Embryonic facial prominence (tissue), 1 donor: ENCODE measurements around the gene SYT11.
"Not testable (repeated sequence)": the region's sequence is repeated elsewhere in the genome, so short reads cannot be mapped to it uniquely, and the experiment has no call there.

ENCODE experiments used
- DNase-seq: peaks from one replicate; pipeline ENCODE4 v3.0.0-alpha.2; 2016; ENCODE audit errors: extremely low spot score

SYT11 gene

DNA sequence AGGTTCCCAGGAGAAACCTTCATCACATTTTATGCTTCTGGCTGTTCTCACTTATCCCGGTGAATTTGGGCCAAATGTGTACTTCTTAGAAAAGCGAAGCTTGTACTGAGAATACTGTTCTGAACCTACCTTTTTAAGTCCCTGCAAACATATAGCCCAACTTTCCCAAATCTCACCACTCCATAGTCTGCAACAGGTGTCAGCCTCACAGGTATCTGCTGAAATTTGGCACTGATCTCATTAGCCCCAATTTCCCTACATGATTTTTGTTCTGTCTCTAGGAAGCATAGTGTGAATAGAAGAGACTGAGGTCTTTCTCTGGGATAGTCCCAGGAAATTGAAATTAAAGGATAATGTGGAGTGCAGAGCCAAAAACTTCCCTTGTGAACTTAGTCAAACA lies 40.3 kb downstream of the SYT11 start:
- DNase-seq, result no peak

- DNase-seq, result no peak
These were observed 40.8 kb downstream of the SYT11 start for GRCh38 chr1:155900161-155900560.

- DNase-seq, result no peak
These were observed 44.9 kb downstream of the SYT11 start for GRCh38 chr1:155904261-155904660.

DNA sequence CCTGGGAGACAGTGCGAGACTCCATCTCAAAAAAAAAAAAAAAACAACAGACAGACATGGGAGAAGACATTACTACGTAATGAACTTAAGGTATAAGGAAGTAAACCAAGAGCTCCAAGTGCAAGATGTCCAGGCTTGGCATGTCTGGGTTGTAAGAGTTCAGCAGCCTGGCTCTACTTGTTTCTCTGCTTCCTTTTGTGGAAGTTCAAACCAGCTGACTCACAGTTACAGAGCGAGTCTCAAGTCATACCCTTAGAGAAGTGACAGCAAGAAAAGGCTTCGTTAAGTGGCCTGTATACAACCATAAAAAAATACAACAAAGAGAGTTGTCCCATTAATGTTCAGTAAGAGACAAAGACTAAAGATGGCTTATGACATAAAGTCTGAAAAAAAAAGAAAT lies 50.5 kb downstream of the SYT11 start:
- DNase-seq, result no peak

- DNase-seq, result no peak
These were observed 51.3 kb downstream of the SYT11 start for GRCh38 chr1:155910621-155911121.

DNA sequence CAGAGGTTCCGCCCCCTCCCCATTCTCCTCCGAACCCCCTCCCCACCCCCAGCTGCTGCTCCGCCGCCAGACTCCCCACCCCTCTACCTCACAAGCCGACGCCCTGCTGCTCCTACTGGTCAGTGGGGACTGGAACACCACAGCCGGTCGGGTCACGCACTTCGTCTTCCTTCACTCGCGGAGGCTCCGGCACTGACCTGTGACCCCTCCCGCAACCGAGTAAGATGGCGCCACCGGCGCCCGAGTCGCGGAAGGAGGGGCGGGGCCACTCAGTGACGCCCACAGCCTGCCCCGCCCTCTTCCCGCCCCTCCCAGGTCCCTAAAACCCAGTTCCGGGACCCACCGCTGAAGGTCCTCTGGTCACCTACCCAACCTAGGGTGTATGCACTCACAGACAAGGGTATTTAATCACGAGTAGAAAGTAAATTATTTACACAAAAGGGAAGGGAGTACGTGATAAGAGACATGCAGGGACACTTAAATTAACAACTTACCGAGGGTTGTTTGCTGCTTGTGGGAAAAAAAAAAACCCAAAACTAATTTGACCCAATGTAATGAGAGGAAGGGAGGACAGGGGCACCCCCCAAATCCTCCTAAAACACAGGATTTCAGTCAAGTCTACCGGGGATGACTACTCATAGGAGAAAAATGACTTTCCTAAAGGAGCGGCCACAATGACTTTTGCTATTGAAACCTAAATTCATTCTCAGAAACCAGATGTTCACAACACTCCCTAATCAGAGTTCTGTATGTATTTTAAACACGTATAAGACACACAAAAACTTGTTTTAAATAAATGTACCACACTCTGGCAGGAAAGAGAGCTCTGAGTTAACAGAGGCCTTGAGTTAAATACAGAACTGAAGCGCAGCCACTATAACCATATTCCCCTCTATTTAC lies 52.0 kb downstream of the SYT11 start, which contains the start of gene RIT1:
RIT1 (minus strand) TSS at position 194 of the 900 bp plus-strand sequence. CDS start 588 bp downstream, outside the sequence.
- DNase-seq, result peak; percentile 61

GRCh38 chr1:155912056-155912536 lies 52.7 kb downstream of the SYT11 start:
- no peak for DNase-seq

- DNase-seq, result no peak
These were observed 54.8 kb downstream of the SYT11 start for GRCh38 chr1:155913969-155914757.

DNA sequence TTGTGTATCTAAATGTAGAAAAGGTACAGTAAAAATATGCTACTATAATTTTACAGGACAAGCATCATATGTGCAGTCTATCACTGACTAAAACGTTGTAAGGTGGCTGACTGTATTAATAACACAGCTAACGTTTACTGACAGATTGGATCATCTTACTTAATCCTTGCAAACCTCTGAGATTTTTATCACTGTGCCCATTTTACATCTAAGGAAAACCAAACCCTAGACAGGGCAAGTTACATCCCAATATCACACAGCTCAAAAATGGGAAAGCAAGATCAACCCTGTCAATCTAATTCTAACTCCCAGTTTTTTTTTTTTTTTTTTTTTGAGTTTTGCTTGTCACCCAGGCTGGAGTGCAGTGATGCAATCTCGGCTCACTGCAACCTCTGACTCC lies 59.3 kb downstream of the SYT11 start:
- DNase-seq, result no peak

GRCh38 chr1:155919801-155920200 lies 60.4 kb downstream of the SYT11 start:
- DNase-seq, result no peak

- DNase-seq, result no peak
These were observed 61.4 kb downstream of the SYT11 start for GRCh38 chr1:155920717-155921116.

DNA sequence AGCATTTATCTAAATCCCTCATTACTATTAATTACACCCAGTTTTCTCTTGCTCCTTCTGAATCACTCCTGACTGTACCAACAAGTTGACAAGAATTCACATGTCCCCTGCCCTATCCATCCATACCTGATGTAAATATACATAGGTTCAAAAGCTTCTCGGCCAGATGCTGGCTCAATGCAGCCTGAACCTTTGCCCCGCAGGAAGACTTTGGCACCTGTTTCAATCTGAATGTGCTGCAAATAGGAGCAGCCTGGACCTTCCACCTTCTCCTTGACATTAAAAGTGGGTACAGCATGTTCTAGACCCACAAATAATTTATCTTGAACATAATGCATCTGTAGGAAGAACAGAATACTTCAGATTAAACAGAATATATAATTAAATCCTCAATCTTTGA lies 66.1 kb downstream of the SYT11 start:
- DNase-seq, result no peak

DNA sequence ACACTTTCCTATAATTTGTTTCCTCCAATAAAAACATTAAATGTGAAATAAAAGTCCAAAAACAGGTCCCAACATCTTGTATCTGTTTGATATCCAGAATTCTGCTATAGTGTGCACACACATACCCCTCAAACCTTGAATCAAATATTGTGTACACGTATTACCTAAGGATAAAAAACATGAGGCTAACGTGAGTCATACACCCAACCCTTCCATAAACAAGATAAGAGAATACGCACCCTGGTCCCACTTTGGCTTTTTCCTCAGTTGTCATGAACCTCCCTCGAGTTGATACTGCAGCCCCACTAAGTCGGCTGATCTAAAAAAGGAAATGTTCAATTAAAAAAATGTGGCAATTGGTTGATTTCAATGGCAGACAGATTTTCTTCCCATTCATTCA lies 69.7 kb downstream of the SYT11 start:
- no peak for DNase-seq

DNA sequence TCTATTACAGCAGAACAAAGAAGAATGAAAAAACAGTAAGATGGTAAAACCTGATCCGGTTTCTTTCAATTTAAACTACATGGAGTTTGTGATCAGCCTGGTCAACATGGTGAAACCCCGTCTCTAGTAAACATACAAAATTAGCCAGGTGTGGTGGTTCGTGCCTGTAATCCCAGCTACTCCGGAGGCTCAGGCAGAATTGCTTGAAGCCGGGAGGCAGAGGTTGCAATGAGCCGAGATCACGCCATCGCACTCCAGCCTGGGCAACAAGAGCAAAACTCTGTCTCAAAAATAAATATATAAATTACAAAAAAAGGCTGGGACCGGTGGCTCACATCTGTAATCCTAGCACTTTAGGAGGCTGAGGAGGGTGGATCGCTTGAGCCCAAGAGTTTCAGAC lies 71.4 kb downstream of the SYT11 start:
- DNase-seq, result not testable (repeated sequence)

- DNase-seq, result no peak
These were observed 72.1 kb downstream of the SYT11 start for GRCh38 chr1:155931332-155932038.

DNA sequence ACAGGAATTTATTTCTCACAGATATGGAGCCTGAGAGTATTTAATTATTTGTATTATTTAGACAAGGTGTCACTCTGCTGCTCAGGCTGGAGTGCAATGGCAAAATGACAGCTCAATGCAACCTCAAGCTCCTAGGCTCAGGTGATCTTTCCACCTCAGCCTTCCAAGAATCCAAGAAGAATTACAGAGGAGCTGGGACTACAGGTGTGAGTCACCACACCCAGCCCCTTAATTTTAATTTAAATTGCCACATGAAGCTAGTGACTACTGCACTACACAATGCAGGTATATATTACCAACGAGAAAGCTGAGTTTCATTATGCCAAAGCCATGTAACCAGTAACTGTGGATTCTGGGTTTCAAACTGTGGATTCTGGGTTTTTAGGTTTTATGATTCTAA lies 72.7 kb downstream of the SYT11 start:
- no peak for DNase-seq

- no peak for DNase-seq
These were observed 73.1 kb downstream of the SYT11 start for GRCh38 chr1:155932487-155932886.

GRCh38 chr1:155933591-155934096 lies 74.3 kb downstream of the SYT11 start:
- DNase-seq, result no peak

DNA sequence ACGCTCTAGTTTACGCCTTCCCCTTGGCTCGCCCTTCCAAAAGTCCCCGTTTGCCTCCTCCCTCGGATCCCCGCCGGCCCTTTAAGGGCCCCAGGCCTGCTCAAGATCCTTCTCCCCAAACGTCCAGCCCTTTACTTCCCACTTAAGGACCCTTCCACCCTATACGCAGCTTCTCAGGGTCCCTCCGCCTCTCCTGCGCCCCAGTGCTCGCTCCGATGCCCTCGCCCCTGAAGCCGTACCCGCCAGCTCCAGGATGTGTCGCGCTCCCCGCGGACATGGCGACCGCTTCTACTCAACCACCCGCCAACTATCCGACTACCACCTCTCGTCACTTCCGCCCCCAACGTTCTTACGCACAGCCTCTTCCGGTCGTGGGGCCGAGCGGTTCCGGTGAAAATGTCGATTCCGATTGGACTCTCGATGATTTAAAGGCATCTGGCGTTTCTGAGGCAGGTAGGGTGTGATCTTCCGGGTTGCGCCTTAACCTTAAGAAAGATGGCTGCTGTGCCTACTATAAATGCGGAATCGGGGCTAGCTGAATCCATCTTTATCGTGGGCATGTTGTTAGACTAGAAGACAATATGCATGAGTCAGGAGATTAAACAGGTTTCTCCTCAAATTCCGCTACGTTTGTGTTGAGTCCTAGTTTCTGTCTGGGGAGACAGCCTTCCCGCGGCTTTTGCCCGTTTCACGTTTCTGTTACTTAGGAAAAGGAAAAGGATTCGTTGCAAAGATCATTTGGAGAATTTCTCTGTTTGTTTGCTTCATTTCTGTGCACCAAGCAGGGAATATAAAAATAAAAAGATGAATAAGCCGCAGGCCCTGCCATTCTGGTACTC lies 74.9 kb downstream of the SYT11 start, which contains the start of gene KHDC4:
KHDC4 (minus strand) TSS at position 317 of the 839 bp plus-strand sequence; CDS start at position 277, 40 bp downstream.
- peak; percentile 98 for DNase-seq
